Epithelial cell of proximal tubule (primary cell): ENCODE data around the gene FAT3. TPM values are rescaled to one million over a fixed set of nuclear protein-coding genes. Genes with fewer than 3 reads are reported as not detected.

Experiments used
- DNase-seq: peaks from one replicate; pipeline ENCODE4 v3.0.0-alpha.2; 2011; ENCODE audit warnings: low read depth
- H3K4me3 ChIP-seq: 2 replicates; pipeline ENCODE4 v1.5.1; 2011; ENCODE audit warnings: low read depth, mild to moderate bottlenecking, low read length
- CTCF ChIP-seq: conservative IDR thresholded peaks from 2 replicates; pipeline ENCODE4 v1.5.1; 2012; ENCODE audit warnings: low read depth, mild to moderate bottlenecking, low read length
- total RNA-seq: library from RNA; depleted of rRNA; stranded (reverse); fragments of >200 nt; gene quantifications from 2 replicates; pipeline ENCODE4 v1.2.3, GENCODE V29; 2015

FAT3 gene
- total RNA-seq, 1 donor from 2014 or later, result 1.2 TPM

- H3K4me3 ChIP-seq, result no peak overlapping the region
These were observed 26.4 kb upstream of the FAT3 start for GRCh38 chr11:92198268-92198667.

GRCh38 chr11:92199991-92200390 lies 24.6 kb upstream of the FAT3 start:
- TF ChIP-seq CTCF, result no peak
- no peak for DNase-seq
- no peak overlapping the region for H3K4me3 ChIP-seq

More at GRCh38 chr11:92198268-92198667, 26.4 kb upstream of the FAT3 start:
- no peak for DNase-seq
- TF ChIP-seq CTCF, result no peak

GRCh38 chr11:92204731-92205130 lies 19.9 kb upstream of the FAT3 start:
- no peak for DNase-seq
- TF ChIP-seq CTCF, result no peak
- no peak overlapping the region for H3K4me3 ChIP-seq

GRCh38 chr11:92206441-92206840 lies 18.2 kb upstream of the FAT3 start:
- H3K4me3 ChIP-seq, result no peak overlapping the region
- no peak for TF ChIP-seq CTCF
- DNase-seq, result no peak

GRCh38 chr11:92211576-92212167 lies 12.9 kb upstream of the FAT3 start:
- TF ChIP-seq CTCF, result peak; percentile 61
- no peak overlapping the region for H3K4me3 ChIP-seq
- DNase-seq, result no peak

GRCh38 chr11:92212530-92212929 lies 12.1 kb upstream of the FAT3 start:
- no peak overlapping the region for H3K4me3 ChIP-seq
- no peak for TF ChIP-seq CTCF
- DNase-seq, result no peak

GRCh38 chr11:92216789-92217188 lies 7.8 kb upstream of the FAT3 start:
- DNase-seq, result no peak
- no peak for TF ChIP-seq CTCF
- no peak overlapping the region for H3K4me3 ChIP-seq
